ENCODE data around the gene DCTN3.
A peak's percentile ranks its signal among the peaks of the same experiment; 100 is the strongest.
"Not testable (repeated sequence)": the region's sequence is repeated elsewhere in the genome, so short reads cannot be mapped to it uniquely, and the experiment has no call there.

The DCTN3 gene

GRCh38 chr9:34647084-34647403 is 26.7 kb upstream of the DCTN3 start:
- no peak for DNase-seq (ENCODE audit: low read depth in 2 of 2)

GRCh38 chr9:34646211-34647083 is 26.2 kb upstream of the DCTN3 start, which contains the start of gene GALT:
Gene GALT, plus strand, starts transcription at chr9:34646675. Its CDS starts 30 bp downstream, at chr9:34646705.
- peak; percentile 93 to 97 for DNase-seq (ENCODE audit: low read depth in 2 of 2)

- DNase-seq (ENCODE audit: low read depth in 2 of 2) = no peak
These were observed 24.5 kb upstream of the DCTN3 start for GRCh38 chr9:34644766-34645314.

- no peak for DNase-seq (ENCODE audit: low read depth in 2 of 2)
These were observed 22.4 kb upstream of the DCTN3 start for GRCh38 chr9:34642679-34643078.

GRCh38 chr9:34639322-34639721 is 19.0 kb upstream of the DCTN3 start:
- DNase-seq (ENCODE audit: low read depth in 2 of 2) = not testable (repeated sequence)

GRCh38 chr9:34638138-34638445 is 17.8 kb upstream of the DCTN3 start:
- no peak for DNase-seq (ENCODE audit: low read depth in 2 of 2)

GRCh38 chr9:34637356-34638137 is 17.3 kb upstream of the DCTN3 start, which contains the start of gene SIGMAR1:
Gene SIGMAR1, minus strand, starts transcription at chr9:34637787. Its CDS starts 90 bp downstream, at chr9:34637697.
- DNase-seq (ENCODE audit: low read depth in 2 of 2) = peak; percentile 85 to 91

GRCh38 chr9:34636791-34637355 is 16.6 kb upstream of the DCTN3 start:
- DNase-seq (ENCODE audit: low read depth in 2 of 2) = no peak

GRCh38 chr9:34635556-34635955 is 15.3 kb upstream of the DCTN3 start:
- DNase-seq (ENCODE audit: low read depth in 2 of 2) = no peak

GRCh38 chr9:34634551-34635248 is 14.4 kb upstream of the DCTN3 start:
- no peak for DNase-seq (ENCODE audit: low read depth in 2 of 2)

GRCh38 chr9:34633851-34634550 is 13.7 kb upstream of the DCTN3 start:
- DNase-seq (ENCODE audit: low read depth in 2 of 2) = peak; percentile 39 to 65

- no peak for DNase-seq (ENCODE audit: low read depth in 2 of 2)
These were observed 12.9 kb upstream of the DCTN3 start for GRCh38 chr9:34633166-34633565.

- no peak for DNase-seq (ENCODE audit: low read depth in 2 of 2)
These were observed 10.3 kb upstream of the DCTN3 start for GRCh38 chr9:34630402-34631154.

- no peak for DNase-seq (ENCODE audit: low read depth in 2 of 2)
These were observed 9.2 kb upstream of the DCTN3 start for GRCh38 chr9:34629491-34629808.

- DNase-seq (ENCODE audit: low read depth in 2 of 2) = no peak
These were observed 8.6 kb upstream of the DCTN3 start, which contains the start of gene ARID3C for GRCh38 chr9:34628656-34629490. Gene ARID3C, minus strand, starts transcription at chr9:34629066. Its CDS starts 1,052 bp downstream, at chr9:34628014.

GRCh38 chr9:34627716-34628655 is 7.7 kb upstream of the DCTN3 start:
- no peak for DNase-seq (ENCODE audit: low read depth in 2 of 2)

GRCh38 chr9:34625186-34625486 is 4.8 kb upstream of the DCTN3 start:
- DNase-seq (ENCODE audit: low read depth in 2 of 2) = no peak

GRCh38 chr9:34624475-34625185 is 4.3 kb upstream of the DCTN3 start:
- DNase-seq (ENCODE audit: low read depth in 2 of 2) = no peak
